ENCODE measurements around the gene ADGRD2. TPM values are rescaled to one million over a fixed set of nuclear protein-coding genes. Genes with fewer than 3 reads are reported as not detected.

The ADGRD2 gene
- total RNA-seq, 1 experiment from 2014 or later = not detected

- H3K9me3 Mint-ChIP-seq (ENCODE audit: unreplicated experiment) = no peaks in the 10 kb centered on the region
- Histone ChIP-seq H3K4me3 (ENCODE audit: low read depth, low read length) (no peak overlapping the region), H3K36me3 (ENCODE audit: control insufficient read depth, insufficient read depth, low read length) (no peaks in the 10 kb centered on the region), H3K4me1 (peaks cover 3% of the 10 kb centered on the region; the same call in 1 of the 2 replicates), H3K27me3 (replicated peaks; ENCODE audit: control insufficient read depth, insufficient read depth, low read length) (no peaks in the 10 kb centered on the region), H3K9me3 (no peaks in the 10 kb centered on the region)
- no peaks in the 10 kb centered on the region for H3K36me3 Mint-ChIP-seq (ENCODE audit: insufficient read depth, unreplicated experiment)
- no peak for DNase-seq
- ChIA-PET CTCF (no interaction called here), POLR2A (no interaction called here)
- no peak for TF ChIP-seq CTCF (IDR thresholded peaks at IDR 0.05; ENCODE audit: insufficient read depth in 1 of 2, low read depth in 1 of 2, low read length in 1 of 2, severe bottlenecking in 1 of 2, unreplicated experiment in 1 of 2)
- no peak overlapping the region for H3K27ac Mint-ChIP-seq (ENCODE audit: unreplicated experiment)
- intact Hi-C loops (cut with micrococcal nuclease; ENCODE audit: unreplicated experiment) = no loop called here
- no peaks in the 10 kb centered on the region for H3K4me1 Mint-ChIP-seq (ENCODE audit: low read depth, unreplicated experiment)
- no peak overlapping the region for H3K4me3 Mint-ChIP-seq (ENCODE audit: unreplicated experiment)
- peaks cover 2% of the 10 kb centered on the region for H3K27me3 Mint-ChIP-seq (ENCODE audit: insufficient read depth, unreplicated experiment)
- no TSS peak for BruUV-seq (replicated peaks)
Measured at GRCh38 chr9:124482431-124483031, 32.3 kb downstream of the ADGRD2 start.

DNA sequence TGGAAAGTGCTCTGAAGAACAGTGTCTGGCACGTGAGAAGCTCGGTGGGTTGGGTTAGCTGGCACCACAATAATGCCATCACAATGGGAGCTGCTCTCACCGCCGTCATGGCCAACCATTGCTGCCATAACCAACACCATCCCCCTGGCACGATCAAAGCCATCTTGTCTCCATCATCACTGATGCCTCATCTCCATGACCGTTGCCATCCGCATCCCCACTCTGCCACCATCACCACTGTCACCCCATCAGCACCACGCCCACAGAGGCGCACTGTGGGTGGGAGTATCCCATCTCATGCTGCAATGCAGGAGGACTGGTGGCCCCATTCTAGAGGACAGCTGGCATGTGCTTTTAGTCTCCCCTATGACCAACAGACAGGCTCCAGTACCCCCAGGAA, 33.2 kb downstream of the ADGRD2 start:
- TF ChIP-seq CTCF (IDR thresholded peaks at IDR 0.05; ENCODE audit: insufficient read depth in 1 of 2, low read depth in 1 of 2, low read length in 1 of 2, severe bottlenecking in 1 of 2, unreplicated experiment in 1 of 2) = no peak
- POLR2A ChIA-PET = no interaction called here
- intact Hi-C loops (cut with micrococcal nuclease; ENCODE audit: unreplicated experiment) = no loop called here
- H3K4me3 Mint-ChIP-seq (ENCODE audit: unreplicated experiment) = no peak overlapping the region
- Histone ChIP-seq H3K36me3 (ENCODE audit: control insufficient read depth, insufficient read depth, low read length) (no peaks in the 10 kb centered on the region), H3K4me3 (ENCODE audit: low read depth, low read length) (no peak overlapping the region), H3K4me1 (peaks cover 3% of the 10 kb centered on the region; the same call in 1 of the 2 replicates), H3K9me3 (no peaks in the 10 kb centered on the region), H3K27me3 (replicated peaks; ENCODE audit: control insufficient read depth, insufficient read depth, low read length) (no peaks in the 10 kb centered on the region)
- no peak for DNase-seq
- CTCF ChIA-PET = interaction anchor here (0.7 kb wide), 1 partner anchor 73 kb away, joined by 3 read pairs; no protein-coding TSS in a partner anchor
- H3K36me3 Mint-ChIP-seq (ENCODE audit: insufficient read depth, unreplicated experiment) = no peaks in the 10 kb centered on the region
- H3K4me1 Mint-ChIP-seq (ENCODE audit: low read depth, unreplicated experiment) = no peaks in the 10 kb centered on the region
- H3K27me3 Mint-ChIP-seq (ENCODE audit: insufficient read depth, unreplicated experiment) = peaks cover 2% of the 10 kb centered on the region
- BruUV-seq (replicated peaks) = no TSS peak
- H3K27ac Mint-ChIP-seq (ENCODE audit: unreplicated experiment) = no peak overlapping the region
- H3K9me3 Mint-ChIP-seq (ENCODE audit: unreplicated experiment) = no peaks in the 10 kb centered on the region

DNA sequence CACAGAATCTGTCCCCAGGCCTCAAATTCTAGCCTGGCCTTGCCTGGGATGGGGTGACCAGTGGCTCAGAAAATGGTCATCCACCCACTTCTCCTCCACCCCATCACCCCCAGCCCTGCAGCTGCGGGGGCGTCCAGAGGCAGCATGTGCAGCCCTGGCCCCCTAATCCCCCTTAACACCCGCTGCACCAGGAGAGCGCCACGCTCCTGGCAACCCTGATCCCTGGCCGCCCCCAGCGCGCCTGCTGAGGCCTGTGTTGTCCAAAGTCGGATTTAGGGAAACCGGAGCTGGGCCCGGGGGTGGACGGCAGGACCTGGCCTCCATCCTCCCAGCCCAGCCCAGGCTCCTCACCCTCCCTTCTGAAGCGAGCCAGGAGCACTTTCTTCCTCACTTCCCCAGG, 35.0 kb downstream of the ADGRD2 start:
- intact Hi-C loops (cut with micrococcal nuclease; ENCODE audit: unreplicated experiment) = no loop called here
- Mint-ChIP-seq H3K27ac (ENCODE audit: unreplicated experiment) (no peak overlapping the region), H3K4me1 (ENCODE audit: low read depth, unreplicated experiment) (no peaks in the 10 kb centered on the region), H3K36me3 (ENCODE audit: insufficient read depth, unreplicated experiment) (no peaks in the 10 kb centered on the region), H3K4me3 (ENCODE audit: unreplicated experiment) (no peak overlapping the region), H3K9me3 (ENCODE audit: unreplicated experiment) (no peaks in the 10 kb centered on the region), H3K27me3 (ENCODE audit: insufficient read depth, unreplicated experiment) (peaks cover 4% of the 10 kb centered on the region)
- H3K4me1 ChIP-seq = peaks cover 2% of the 10 kb centered on the region; the same call in 1 of the 2 replicates
- BruUV-seq (replicated peaks) = no TSS peak
- H3K27me3 ChIP-seq (replicated peaks; ENCODE audit: control insufficient read depth, insufficient read depth, low read length) = no peaks in the 10 kb centered on the region; the same call in 1 of the 2 replicates
- POLR2A ChIA-PET = no interaction called here
- no peak overlapping the region for H3K4me3 ChIP-seq (ENCODE audit: low read depth, low read length)
- TF ChIP-seq CTCF (IDR thresholded peaks at IDR 0.05; ENCODE audit: insufficient read depth in 1 of 2, low read depth in 1 of 2, low read length in 1 of 2, severe bottlenecking in 1 of 2, unreplicated experiment in 1 of 2) = no peak
- no peaks in the 10 kb centered on the region for H3K36me3 ChIP-seq (ENCODE audit: control insufficient read depth, insufficient read depth, low read length)
- no peaks in the 10 kb centered on the region for H3K9me3 ChIP-seq
- CTCF ChIA-PET = no interaction called here
- DNase-seq = no peak
